PC-9 (cell line): ENCODE measurements around the gene MYBPC2.

Source experiments
- CTCF ChIP-seq: fragments of 200-600 bp; sonication (generic); conservative IDR thresholded peaks from 2 replicates; pipeline ENCODE4 v1.6.1; 2017; ENCODE audit warnings: mixed run types, antibody characterized with exemption, mild to moderate bottlenecking, moderate library complexity
- EZH2 ChIP-seq: fragments of 200-600 bp; sonication (generic); IDR thresholded peaks from 2 replicates; pipeline ENCODE4 v1.8.0; 2017; ENCODE audit warnings: antibody characterized with exemption, low read depth

GRCh38 chr19:50394017-50394416, 38.7 kb upstream of the MYBPC2 start:
- TF ChIP-seq CTCF (no peak), EZH2 (no peak)
